GM12878 (cell line): ENCODE measurements around the gene ZNF3. TPM values are rescaled to one million over a fixed set of nuclear protein-coding genes. Genes with fewer than 3 reads are reported as not detected.

Experiments used
- BACH1 ChIP-seq: fragments of 450-650 bp; IDR thresholded peaks from 2 replicates; pipeline ENCODE4 v1.6.1; 2017; ENCODE audit warnings: mild to moderate bottlenecking, borderline replicate concordance
- CHD1 ChIP-seq: IDR thresholded peaks from 2 replicates; pipeline ENCODE4 v1.6.1; 2012; ENCODE audit warnings: low read depth, low read length, improper control_type of control experiment
- CHD4 ChIP-seq: fragments of 200-600 bp; sonication (generic); IDR thresholded peaks from 2 replicates; pipeline ENCODE4 v1.6.1; 2016; ENCODE audit warnings: mild to moderate bottlenecking
- CREM ChIP-seq: IDR thresholded peaks from 2 replicates; pipeline ENCODE4 v1.6.1; 2014; ENCODE audit warnings: antibody characterized with exemption, low read depth
- DPF2 ChIP-seq: fragments of 450-650 bp; IDR thresholded peaks from 2 replicates; pipeline ENCODE4 v1.6.1; 2017; ENCODE audit warnings: mild to moderate bottlenecking
- EP300 ChIP-seq, 2 experiments: fragments of 150-350 bp in 1 of 2; IDR thresholded peaks; 2 replicates each; pipeline ENCODE4 v1.6.1; 2011 to 2012; ENCODE audit warnings: low read depth in 2 of 2, low read length in 2 of 2, borderline replicate concordance in 1 of 2, improper control_type of control experiment in 1 of 2, inconsistent platforms in 1 of 2; ENCODE audit not compliant: control insufficient read depth in 1 of 2
- FOXM1 ChIP-seq: IDR thresholded peaks from 2 replicates; pipeline ENCODE4 v1.6.1; 2012; ENCODE audit warnings: low read depth, mild to moderate bottlenecking, inconsistent platforms, low read length, moderate library complexity
- GATAD2B ChIP-seq: fragments of 450-650 bp; conservative IDR thresholded peaks from 2 replicates; pipeline ENCODE4 v1.6.1; 2017; ENCODE audit warnings: low read depth, mild to moderate bottlenecking, moderate library complexity
- HDAC2 ChIP-seq: fragments of 200-600 bp; sonication (generic); IDR thresholded peaks from 2 replicates; pipeline ENCODE4 v1.6.1; 2017
- JUND ChIP-seq: IDR thresholded peaks from 2 replicates; pipeline ENCODE4 v1.6.1; 2012; ENCODE audit warnings: low read depth, mild to moderate bottlenecking, low read length, improper control_type of control experiment, moderate library complexity
- MAX ChIP-seq: IDR thresholded peaks from 2 replicates; pipeline ENCODE4 v1.6.1; 2012; ENCODE audit warnings: low read depth, low read length, improper control_type of control experiment
- MEF2A ChIP-seq: IDR thresholded peaks from 2 replicates; pipeline ENCODE4 v1.6.1; 2011; ENCODE audit warnings: low read depth, mild to moderate bottlenecking, low read length, moderate library complexity; ENCODE audit not compliant: insufficient read depth
- MYC ChIP-seq: IDR thresholded peaks from 2 replicates; pipeline ENCODE4 v1.6.1; 2011; ENCODE audit warnings: mild to moderate bottlenecking, low read length, moderate library complexity, inconsistent platforms; ENCODE audit not compliant: insufficient read depth, insufficient replicate concordance, insufficient read length, severe bottlenecking
- PBX3 ChIP-seq: IDR thresholded peaks from 2 replicates; pipeline ENCODE4 v1.6.1; 2011; ENCODE audit warnings: mild to moderate bottlenecking, low read depth, low read length, moderate library complexity; ENCODE audit not compliant: insufficient replicate concordance
- POLR2AphosphoS2 ChIP-seq: IDR thresholded peaks from 2 replicates; pipeline ENCODE4 v1.6.1; 2011; ENCODE audit warnings: low read depth, mild to moderate bottlenecking, low read length, improper control_type of control experiment, moderate library complexity
- POU2F2 ChIP-seq: IDR thresholded peaks from 3 replicates; pipeline ENCODE4 v1.6.1; 2011; ENCODE audit warnings: low read depth, mild to moderate bottlenecking, low read length, borderline replicate concordance
- RBBP5 ChIP-seq: fragments of 200-600 bp; sonication (generic); conservative IDR thresholded peaks from 2 replicates; pipeline ENCODE4 v1.6.1; 2016
- SIX5 ChIP-seq: IDR thresholded peaks from 2 replicates; pipeline ENCODE4 v1.6.1; 2011; ENCODE audit warnings: mild to moderate bottlenecking, low read depth, low read length, moderate library complexity; ENCODE audit not compliant: severe bottlenecking
- SMC3 ChIP-seq: IDR thresholded peaks from 2 replicates; pipeline ENCODE4 v1.6.1; 2011; ENCODE audit warnings: low read length, improper control_type of control experiment, borderline replicate concordance
- SREBF2 ChIP-seq: IDR thresholded peaks from 2 replicates; pipeline ENCODE4 v1.6.1; 2012; ENCODE audit warnings: mild to moderate bottlenecking, low read length
- STAT3 ChIP-seq: IDR thresholded peaks from 2 replicates; pipeline ENCODE4 v1.6.1; 2011; ENCODE audit warnings: low read depth, low read length, improper control_type of control experiment
- TAF1 ChIP-seq: IDR thresholded peaks from 2 replicates; pipeline ENCODE4 v1.6.1; 2011; ENCODE audit warnings: mild to moderate bottlenecking, low read depth, low read length, borderline replicate concordance
- WRNIP1 ChIP-seq: IDR thresholded peaks from 2 replicates; pipeline ENCODE4 v1.6.1; 2011; ENCODE audit warnings: low read depth, low read length, improper control_type of control experiment, borderline replicate concordance
- YBX1 ChIP-seq: fragments of 450-650 bp; IDR thresholded peaks from 2 replicates; pipeline ENCODE4 v1.6.1; 2016; ENCODE audit warnings: antibody characterized with exemption
- ZBED1 ChIP-seq: IDR thresholded peaks from 2 replicates; pipeline ENCODE4 v1.6.1; 2016; ENCODE audit warnings: borderline replicate concordance
- ZZZ3 ChIP-seq: IDR thresholded peaks from 2 replicates; pipeline ENCODE4 v1.6.1; 2011; ENCODE audit warnings: low read depth; ENCODE audit not compliant: control insufficient read depth, insufficient read length
- polyA plus RNA-seq, 11 experiments: library from polyadenylated mRNA; depleted of rRNA in 4 of 11; unstranded in 6 of 11; stranded (reverse) in 5 of 11; fragments of >200 nt; fragmentation: Nextera tagmentation in 4 of 11; fragmentation: Illumina TruSeq in 1 of 11; extraction: Ambion mirVana in 4 of 11; extraction: Trizol in 1 of 11; gene quantifications; 1 replicate in 1 of 11; 2 replicates in 10 of 11; pipeline versions ENCODE4 v1.2.1 to v1.2.3, GENCODE V29; 2011 to 2016; ENCODE audit warnings: inconsistent platforms in 2 of 11, missing spikeins in 2 of 11, low read depth in 1 of 11
- total RNA-seq, 4 experiments: library from RNA; depleted of rRNA in 3 of 4; stranded (reverse); fragments of >200 nt in 3 of 4; fragmentation: Illumina TruSeq in 1 of 4; extraction: Trizol in 1 of 4; gene quantifications; 2 replicates each; pipeline versions ENCODE4 v1.2.1 to v1.2.3, GENCODE V29; 2013 to 2021
- TF ChIP-seq, protein P1 (sequence below): IDR thresholded peaks from 2 replicates; pipeline ENCODE4 v1.6.1; 2012; ENCODE audit warnings: mild to moderate bottlenecking, low read depth, low read length

The ZNF3 gene
- total and polyA plus RNA-seq, 10 of the 15 experiments (the other 5 are each of a cell fraction or from before 2014, with no cell fraction given), result 17.2 to 37.4 (median 29.4) TPM

DNA sequence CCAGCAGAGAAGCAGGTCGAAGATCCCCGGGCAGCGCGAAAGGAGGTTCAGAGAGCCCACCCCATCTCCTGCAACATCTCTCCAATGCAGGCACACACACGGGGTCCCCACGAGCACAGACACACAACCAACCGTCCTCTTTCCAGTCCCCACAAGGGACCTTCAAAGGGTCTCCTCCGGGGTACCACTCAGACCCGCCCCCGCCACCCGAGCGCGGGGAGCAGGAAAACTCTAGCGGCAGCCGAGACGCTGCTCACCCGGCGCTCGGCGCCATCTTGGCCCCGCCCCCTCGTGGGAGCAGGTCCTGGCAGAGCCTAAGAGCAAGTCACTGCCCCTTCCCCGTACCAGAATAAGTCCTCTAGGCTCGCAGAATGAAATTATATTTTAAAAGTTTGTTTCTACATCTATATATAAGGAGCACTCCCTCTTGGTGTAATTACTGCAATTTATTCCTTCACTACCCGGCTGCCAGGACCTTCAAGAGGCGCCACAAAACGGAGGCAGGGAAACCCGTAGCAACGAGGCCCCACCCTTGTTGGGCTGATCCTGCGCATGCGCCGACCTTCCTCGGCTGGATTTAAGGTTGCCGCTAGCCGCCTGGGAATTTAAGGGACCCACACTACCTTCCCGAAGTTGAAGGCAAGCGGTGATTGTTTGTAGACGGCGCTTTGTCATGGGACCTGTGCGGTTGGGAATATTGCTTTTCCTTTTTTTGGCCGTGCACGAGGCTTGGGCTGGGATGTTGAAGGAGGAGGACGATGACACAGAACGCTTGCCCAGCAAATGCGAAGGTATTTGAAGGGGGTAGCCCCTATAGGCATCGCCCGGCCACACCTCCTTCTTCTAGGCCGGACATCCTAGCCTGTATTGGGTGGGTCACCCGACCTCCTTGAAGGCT, 37.8 kb upstream of the ZNF3 start, which contains the start of the genes CNPY4 and TAF6 (continued):
- TF ChIP-seq CHD1 (no peak), SIX5 (no peak), SMC3 (no peak), DPF2 (0 out of 2 replicates have a peak, but pooled peaks have one; percentile 22), JUND (no peak), RBBP5 (no peak), ZZZ3 (no peak), HDAC2 (no peak), EP300 (IDR thresholded peaks at IDR 0.05; ENCODE audit: borderline replicate concordance in 1 of 2, control insufficient read depth in 1 of 2, low read depth in 2 of 2, low read length in 2 of 2) (peak in 1 of 2 experiments; percentile 47; a peak in 1 of 4 replicates), WRNIP1 (0 out of 2 replicates have a peak, but pooled peaks have one; percentile 3), PBX3 (peak; percentile 53), POU2F2 (no peak), SREBF2 (0 out of 2 replicates have a peak, but pooled peaks have one; percentile 19), CHD4 (no peak), TAF1 (peak; percentile 100), FOXM1 (no peak; the same call in 1 of the 2 replicates), ZBED1 (no peak), CREM (no peak), YBX1 (no peak), POLR2AphosphoS2 (no peak; the same call in 1 of the 2 replicates), GATAD2B (no peak; the same call in 1 of the 2 replicates), MAX (peak; percentile 83; the same call in 1 of the 2 replicates), MEF2A (no peak), BACH1 (peak; percentile 68), STAT3 (no peak), MYC (no peak)
- TF ChIP-seq, protein P1, sequence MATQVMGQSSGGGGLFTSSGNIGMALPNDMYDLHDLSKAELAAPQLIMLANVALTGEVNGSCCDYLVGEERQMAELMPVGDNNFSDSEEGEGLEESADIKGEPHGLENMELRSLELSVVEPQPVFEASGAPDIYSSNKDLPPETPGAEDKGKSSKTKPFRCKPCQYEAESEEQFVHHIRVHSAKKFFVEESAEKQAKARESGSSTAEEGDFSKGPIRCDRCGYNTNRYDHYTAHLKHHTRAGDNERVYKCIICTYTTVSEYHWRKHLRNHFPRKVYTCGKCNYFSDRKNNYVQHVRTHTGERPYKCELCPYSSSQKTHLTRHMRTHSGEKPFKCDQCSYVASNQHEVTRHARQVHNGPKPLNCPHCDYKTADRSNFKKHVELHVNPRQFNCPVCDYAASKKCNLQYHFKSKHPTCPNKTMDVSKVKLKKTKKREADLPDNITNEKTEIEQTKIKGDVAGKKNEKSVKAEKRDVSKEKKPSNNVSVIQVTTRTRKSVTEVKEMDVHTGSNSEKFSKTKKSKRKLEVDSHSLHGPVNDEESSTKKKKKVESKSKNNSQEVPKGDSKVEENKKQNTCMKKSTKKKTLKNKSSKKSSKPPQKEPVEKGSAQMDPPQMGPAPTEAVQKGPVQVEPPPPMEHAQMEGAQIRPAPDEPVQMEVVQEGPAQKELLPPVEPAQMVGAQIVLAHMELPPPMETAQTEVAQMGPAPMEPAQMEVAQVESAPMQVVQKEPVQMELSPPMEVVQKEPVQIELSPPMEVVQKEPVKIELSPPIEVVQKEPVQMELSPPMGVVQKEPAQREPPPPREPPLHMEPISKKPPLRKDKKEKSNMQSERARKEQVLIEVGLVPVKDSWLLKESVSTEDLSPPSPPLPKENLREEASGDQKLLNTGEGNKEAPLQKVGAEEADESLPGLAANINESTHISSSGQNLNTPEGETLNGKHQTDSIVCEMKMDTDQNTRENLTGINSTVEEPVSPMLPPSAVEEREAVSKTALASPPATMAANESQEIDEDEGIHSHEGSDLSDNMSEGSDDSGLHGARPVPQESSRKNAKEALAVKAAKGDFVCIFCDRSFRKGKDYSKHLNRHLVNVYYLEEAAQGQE, result 0 out of 2 replicates have a peak, but pooled peaks have one; percentile 54
